KMS-11 (cell line): ENCODE data around the gene MAFG.

Source experiments
- H2AFZ ChIP-seq: fragments of 200-600 bp; sonication (generic); 2 replicates; pipeline ENCODE4 v1.6.1; 2016; ENCODE audit warnings: antibody characterized with exemption, mixed run types, low read depth
- H3K27ac ChIP-seq: fragments of 200-600 bp; sonication (generic); 2 replicates; pipeline ENCODE4 v1.6.1; 2016; ENCODE audit warnings: mild to moderate bottlenecking, mixed run types
- H3K27me3 ChIP-seq: fragments of 200-600 bp; sonication (generic); 2 replicates; pipeline ENCODE4 v1.6.1; 2017; ENCODE audit warnings: mild to moderate bottlenecking, low read depth, mixed run types, moderate library complexity; ENCODE audit not compliant: insufficient read depth
- H3K36me3 ChIP-seq: fragments of 200-600 bp; sonication (generic); 2 replicates; pipeline ENCODE4 v1.6.1; 2017; ENCODE audit warnings: mild to moderate bottlenecking, mixed run types; ENCODE audit not compliant: insufficient read depth
- H3K4me1 ChIP-seq: fragments of 200-600 bp; sonication (generic); 2 replicates; pipeline ENCODE4 v1.6.1; 2016; ENCODE audit warnings: mild to moderate bottlenecking, low read depth, mixed run types; ENCODE audit not compliant: poor library complexity, severe bottlenecking
- H3K4me2 ChIP-seq: fragments of 200-600 bp; sonication (generic); 2 replicates; pipeline ENCODE4 v1.7.0; 2016; ENCODE audit warnings: mild to moderate bottlenecking, mixed run types
- H3K4me3 ChIP-seq: fragments of 200-600 bp; sonication (generic); IDR thresholded peaks from 2 replicates; pipeline ENCODE4 v1.6.1; 2017; ENCODE audit warnings: low read depth, low read length, mixed read lengths; ENCODE audit not compliant: insufficient read depth
- H3K79me2 ChIP-seq: fragments of 200-600 bp; sonication (generic); 2 replicates; pipeline ENCODE4 v1.6.1; 2016; ENCODE audit warnings: low read depth, mixed run types; ENCODE audit not compliant: insufficient read depth
- H3K9ac ChIP-seq: fragments of 200-600 bp; sonication (generic); 2 replicates; pipeline ENCODE4 v1.6.1; 2016; ENCODE audit warnings: mild to moderate bottlenecking, mixed run types
- H4K20me1 ChIP-seq: fragments of 200-600 bp; sonication (generic); 2 replicates; pipeline ENCODE4 v1.6.1; 2016; ENCODE audit warnings: mild to moderate bottlenecking, mixed run types; ENCODE audit not compliant: insufficient read depth
- TF ChIP-seq, protein P1 (sequence below): fragments of 200-600 bp; sonication (generic); conservative IDR thresholded peaks from 2 replicates; pipeline ENCODE4 v1.6.1; 2017; ENCODE audit warnings: low read depth, mild to moderate bottlenecking, antibody characterized with exemption, low read length, moderate library complexity, mixed read lengths

Gene MAFG

DNA sequence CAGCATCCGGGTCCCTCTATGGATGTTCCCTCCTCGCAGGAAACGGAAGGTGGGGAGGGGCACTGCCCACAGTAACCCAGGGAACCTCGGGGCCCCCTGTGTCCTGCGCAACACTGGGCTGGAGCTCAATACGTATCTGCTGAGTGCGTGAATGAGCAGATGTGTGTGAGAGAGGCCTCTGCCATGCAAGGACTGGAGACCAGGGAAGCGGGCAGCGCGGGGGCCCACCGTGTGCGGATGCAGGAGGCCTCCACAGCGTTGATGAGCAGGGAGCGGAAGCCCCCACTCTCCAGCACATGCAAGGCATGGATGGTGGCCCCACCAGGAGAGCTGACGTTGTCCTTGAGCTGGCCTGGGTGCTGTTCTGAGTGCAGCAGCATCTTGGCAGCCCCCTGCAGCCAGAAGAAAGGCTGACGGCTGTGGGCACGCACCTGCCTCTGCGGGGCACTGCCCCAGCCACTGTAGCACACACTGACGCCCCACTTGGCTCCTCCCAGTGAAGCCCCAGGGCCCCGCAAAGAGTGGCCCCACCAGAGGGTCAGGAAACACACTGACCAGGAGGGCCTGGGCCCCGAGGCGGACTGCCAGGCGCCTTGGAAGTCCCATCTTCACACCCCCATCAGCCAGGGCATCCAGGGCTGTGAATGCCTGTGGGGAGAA is 6.7 kb upstream of the MAFG start:
- TF ChIP-seq, protein P1, sequence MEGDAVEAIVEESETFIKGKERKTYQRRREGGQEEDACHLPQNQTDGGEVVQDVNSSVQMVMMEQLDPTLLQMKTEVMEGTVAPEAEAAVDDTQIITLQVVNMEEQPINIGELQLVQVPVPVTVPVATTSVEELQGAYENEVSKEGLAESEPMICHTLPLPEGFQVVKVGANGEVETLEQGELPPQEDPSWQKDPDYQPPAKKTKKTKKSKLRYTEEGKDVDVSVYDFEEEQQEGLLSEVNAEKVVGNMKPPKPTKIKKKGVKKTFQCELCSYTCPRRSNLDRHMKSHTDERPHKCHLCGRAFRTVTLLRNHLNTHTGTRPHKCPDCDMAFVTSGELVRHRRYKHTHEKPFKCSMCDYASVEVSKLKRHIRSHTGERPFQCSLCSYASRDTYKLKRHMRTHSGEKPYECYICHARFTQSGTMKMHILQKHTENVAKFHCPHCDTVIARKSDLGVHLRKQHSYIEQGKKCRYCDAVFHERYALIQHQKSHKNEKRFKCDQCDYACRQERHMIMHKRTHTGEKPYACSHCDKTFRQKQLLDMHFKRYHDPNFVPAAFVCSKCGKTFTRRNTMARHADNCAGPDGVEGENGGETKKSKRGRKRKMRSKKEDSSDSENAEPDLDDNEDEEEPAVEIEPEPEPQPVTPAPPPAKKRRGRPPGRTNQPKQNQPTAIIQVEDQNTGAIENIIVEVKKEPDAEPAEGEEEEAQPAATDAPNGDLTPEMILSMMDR = no peak
- Histone ChIP-seq H3K27me3 (no peaks in the 10 kb centered on the region), H3K4me2 (no peak overlapping the region), H3K27ac (no peak overlapping the region), H3K79me2 (peaks cover 14% of the 10 kb centered on the region; the same call in 1 of the 2 replicates), H3K4me1 (peaks cover 21% of the 10 kb centered on the region), H4K20me1 (no peaks in the 10 kb centered on the region), H3K36me3 (no peaks in the 10 kb centered on the region), H3K9ac (no peak overlapping the region), H2AFZ (no peak overlapping the region), H3K4me3 (no peak overlapping the region)

DNA sequence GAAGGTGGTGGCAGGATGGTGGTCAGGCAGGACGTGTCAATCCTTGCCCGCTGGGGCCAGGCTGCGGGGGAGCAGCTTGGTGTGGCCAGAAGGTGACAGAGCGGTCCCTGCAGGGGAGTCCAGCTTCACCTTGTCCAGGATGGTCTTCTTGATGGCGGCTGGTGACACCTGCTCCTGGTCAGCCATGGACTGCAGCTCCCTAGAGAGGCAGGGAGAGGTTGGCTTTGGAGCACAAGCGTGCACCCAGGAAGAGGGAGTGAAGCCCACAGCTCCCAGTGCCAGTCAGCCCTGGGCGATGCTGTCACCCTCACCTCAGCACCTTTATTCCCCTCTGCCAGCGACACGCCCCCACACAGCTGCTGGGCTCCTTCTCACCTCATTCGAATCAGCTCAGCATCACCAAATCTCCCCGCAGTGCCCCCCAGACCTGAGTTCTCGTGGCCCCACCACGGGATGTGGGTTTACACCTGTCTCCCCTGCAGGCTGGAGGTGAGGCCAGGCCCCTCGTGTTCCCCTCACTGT is 5.7 kb upstream of the MAFG start:
- Histone ChIP-seq H3K9ac (no peak overlapping the region), H4K20me1 (no peaks in the 10 kb centered on the region), H3K4me2 (no peak overlapping the region), H3K27ac (no peak overlapping the region), H3K36me3 (no peaks in the 10 kb centered on the region), H2AFZ (no peak overlapping the region), H3K4me1 (peaks cover 21% of the 10 kb centered on the region), H3K4me3 (no peak overlapping the region), H3K27me3 (no peaks in the 10 kb centered on the region), H3K79me2 (peaks cover 14% of the 10 kb centered on the region; the same call in 1 of the 2 replicates)
- TF ChIP-seq, protein P1 = no peak

DNA sequence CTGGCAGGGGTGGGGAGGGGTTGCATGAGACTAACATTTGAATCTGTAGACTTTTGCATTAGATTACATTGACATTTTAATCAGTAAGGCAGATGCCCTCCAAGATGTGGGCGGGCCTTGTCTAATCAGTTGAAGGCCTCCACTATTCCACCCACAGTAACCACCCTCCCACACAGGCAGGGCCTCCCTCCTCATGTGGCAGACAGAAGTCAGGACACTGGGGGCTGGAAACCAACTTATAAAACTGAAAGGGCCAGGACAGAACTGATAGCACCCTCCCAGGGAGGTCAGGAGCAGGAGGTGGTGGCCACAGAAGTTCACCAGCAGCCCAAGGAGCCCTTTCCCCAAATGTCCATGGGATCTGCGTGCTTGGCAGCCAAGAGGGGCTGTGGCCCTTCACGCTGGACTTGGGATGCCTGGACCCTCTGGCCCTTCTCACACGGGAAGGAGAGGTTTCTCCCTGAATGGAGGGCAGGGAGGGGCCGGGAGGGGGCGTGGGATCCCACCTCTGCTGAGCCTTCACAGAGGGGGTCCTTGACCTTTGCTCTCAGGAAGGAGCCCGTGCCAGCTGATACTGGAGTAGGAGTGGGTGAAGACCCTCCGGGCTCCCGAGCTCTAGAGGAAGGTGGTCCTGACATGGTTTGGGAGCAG is 4.9 kb upstream of the MAFG start:
- no peaks in the 10 kb centered on the region for H3K36me3 ChIP-seq
- H4K20me1 ChIP-seq = no peaks in the 10 kb centered on the region
- H3K27ac ChIP-seq = no peak overlapping the region
- no peak overlapping the region for H3K9ac ChIP-seq
- H2AFZ ChIP-seq = no peak overlapping the region
- H3K4me1 ChIP-seq = peaks cover 15% of the 10 kb centered on the region
- H3K79me2 ChIP-seq = peaks cover 14% of the 10 kb centered on the region; the same call in 1 of the 2 replicates
- no peak overlapping the region for H3K4me3 ChIP-seq
- TF ChIP-seq, protein P1 = no peak
- H3K27me3 ChIP-seq = no peaks in the 10 kb centered on the region
- H3K4me2 ChIP-seq = no peak overlapping the region

DNA sequence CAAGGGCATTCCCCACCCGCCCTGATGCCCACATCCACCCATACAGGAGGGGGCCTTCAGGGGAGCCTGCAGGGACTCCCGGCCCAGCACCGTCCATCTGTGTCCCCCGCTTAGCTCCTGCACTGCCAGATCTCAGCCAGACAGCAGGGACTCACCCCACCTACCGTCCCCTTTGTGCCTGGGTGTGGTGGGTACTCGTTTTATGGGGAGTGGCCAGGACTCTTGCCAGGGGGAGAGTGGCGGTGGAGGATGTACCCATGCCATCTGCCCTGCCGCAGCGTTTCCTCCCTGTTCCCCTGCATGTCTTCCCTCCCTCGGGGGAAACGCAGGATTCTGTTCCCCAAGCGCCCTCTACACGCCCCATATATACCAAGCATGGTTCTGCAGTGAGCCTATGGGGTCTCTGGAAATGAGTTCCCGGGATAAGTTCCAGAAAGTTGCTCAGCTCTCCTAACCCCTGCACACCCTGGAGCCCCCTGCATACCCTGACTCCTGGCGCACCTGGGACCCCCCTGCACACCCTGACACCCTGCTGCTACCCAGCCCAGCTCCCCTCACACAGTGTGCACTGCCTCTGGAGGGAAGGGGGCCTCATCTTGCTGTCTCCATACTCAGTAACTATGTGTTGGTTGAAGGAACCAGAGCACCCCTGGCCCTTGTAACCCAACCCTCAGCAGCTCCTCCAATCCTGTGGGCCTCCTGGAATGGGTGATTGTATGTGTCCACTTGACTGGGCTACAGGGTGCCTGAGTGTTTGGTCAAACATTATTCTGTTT is 4.2 kb upstream of the MAFG start:
- Histone ChIP-seq H3K9ac (no peak overlapping the region), H3K27me3 (no peaks in the 10 kb centered on the region), H3K36me3 (no peaks in the 10 kb centered on the region), H2AFZ (no peak overlapping the region), H4K20me1 (no peaks in the 10 kb centered on the region), H3K4me2 (no peak overlapping the region), H3K79me2 (peaks cover 16% of the 10 kb centered on the region), H3K27ac (no peak overlapping the region), H3K4me3 (no peak overlapping the region), H3K4me1 (peaks cover 14% of the 10 kb centered on the region)
- TF ChIP-seq, protein P1 = no peak
